Stimulated activated CD8-positive, alpha-beta memory T cell treated with anti-CD3 and anti-CD28 coated beads, Interleukin-15, amount 100 ng/mL, for 48 hours (primary cell): Measurements from ENCODE around the gene RHOG.
"Not testable (repeated sequence)": the region's sequence is repeated elsewhere in the genome, so short reads cannot be mapped to it uniquely, and the experiment has no call there.

ENCODE experiments used
- DNase-seq, 2 donors: peaks; one replicate each; pipeline ENCODE4 v3.0.0-alpha.2; 2020; ENCODE audit warnings: low read depth in 2 of 2

RHOG gene

DNA sequence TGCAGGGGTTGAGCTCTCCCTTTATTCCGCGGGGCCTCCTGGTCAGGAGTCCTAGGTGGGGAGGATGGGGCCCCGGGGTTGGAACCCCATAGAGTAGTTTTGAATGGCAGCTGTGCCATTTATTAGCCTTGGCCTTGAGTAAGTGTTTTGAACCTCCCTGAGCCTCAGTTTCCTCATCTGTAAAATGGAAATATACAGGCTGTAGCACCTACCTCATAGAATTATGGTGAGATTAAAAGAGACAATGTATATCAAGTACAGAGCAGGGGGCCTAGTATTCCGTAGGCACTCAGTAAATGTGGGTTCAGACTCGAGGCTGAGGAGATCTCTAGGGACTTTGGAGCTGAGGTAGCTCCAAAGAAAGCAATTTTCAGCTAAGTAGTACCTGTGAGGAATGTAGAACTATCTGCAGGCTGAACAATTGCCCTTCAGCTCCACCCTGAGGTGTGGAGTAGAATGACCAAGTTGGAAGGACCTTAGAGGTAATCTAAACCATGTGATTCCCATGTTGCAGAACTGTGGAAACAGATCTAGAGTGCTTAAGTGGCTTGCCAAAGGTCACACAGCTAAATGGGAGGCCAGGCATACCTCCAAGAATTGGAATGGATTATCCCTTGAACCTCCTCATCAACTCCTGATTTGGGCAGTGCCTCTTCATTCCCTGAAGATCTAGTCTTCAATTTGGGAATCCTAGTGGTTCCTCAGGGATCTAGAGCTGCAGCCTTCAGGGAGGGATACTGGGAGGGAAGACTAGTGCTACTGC lies 31.7 kb downstream of the RHOG start:
- no peak for DNase-seq

DNA sequence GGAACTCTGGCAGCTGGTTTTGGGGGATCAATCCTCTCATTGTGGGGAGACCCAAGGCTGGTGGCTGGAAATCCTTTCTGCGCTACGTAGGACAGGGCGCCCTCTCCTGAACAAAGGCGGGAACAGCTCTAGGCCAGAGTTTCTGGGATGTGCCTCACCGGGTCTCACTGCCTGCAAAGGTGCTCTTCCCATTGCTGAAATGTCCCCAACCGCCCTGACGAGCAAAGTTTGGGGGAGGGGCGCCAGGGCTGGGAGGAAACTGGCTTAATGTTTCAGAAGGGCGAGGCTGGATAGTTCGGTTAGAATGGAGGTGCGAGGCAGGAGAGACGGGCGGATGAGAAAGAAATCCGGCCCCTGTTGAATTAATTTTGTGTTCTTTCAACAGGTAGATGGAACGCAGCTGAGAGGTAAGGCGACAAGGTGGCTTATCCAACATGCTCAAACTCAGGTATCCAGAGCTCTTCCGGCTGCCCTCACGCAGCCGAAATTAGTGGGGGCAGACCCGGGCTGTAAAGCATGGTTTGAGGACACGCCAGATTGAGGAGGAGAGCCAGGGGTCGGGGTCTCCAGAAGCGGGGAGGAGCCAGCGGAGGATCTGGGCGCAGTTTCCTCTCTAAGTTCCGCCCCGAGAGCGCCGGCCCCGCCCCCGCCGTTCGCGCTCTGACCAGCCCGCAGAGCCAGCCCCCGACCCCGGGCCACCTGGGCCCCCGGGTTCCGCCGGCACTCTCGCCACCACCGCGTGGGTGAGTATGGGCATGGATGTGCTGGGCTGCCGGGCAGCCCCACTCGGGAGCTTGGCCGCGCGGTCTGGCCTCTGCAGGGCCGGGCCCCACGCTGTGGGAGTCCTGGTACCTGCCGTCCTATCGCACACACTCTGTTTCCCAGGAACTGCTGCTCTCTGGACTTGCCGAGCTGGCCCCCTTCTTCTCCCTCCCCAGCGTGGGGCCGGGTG lies 32.6 kb downstream of the RHOG start, which contains the start of gene PGAP2:
TSS of gene PGAP2 (plus strand) at position 652 of the 952 bp plus-strand sequence. CDS start 2,700 bp downstream, outside the sequence.
- DNase-seq, result peak; percentile 36 to 51

DNA sequence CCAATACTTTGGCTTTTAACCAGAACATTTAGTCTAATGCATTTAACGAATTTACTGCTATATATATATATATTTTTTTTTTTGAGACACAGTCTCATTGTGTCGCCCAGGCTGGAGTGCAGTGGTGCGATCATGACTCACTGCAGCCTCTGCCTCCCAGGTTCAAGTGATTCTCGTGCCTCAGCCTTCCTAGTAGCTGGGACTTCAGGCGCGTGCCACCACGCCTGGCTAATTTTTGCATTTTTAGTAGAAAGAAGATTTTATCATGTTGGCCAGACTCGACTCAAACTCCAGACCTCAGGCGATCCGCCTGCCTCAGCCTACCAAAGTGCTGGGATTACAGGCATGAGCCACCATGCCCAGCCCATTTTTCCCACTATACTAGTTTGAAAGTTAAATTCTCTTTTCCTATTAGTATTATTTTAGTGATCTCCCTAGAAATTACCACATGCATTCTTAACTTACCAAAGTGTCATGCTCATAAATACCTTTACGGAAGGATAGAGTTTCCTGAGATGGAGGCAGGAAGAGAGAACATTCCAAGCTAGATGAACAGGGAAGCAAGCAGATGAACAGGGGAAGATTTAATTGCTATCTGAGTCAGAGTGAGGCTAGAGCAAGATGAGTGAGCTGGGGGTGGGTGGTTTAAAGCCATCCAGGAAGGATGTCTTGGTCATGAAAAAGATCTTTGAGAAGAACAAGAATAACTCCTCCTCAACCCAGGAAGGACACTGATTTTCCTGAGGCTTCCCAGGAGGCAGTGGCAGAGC lies 36.8 kb downstream of the RHOG start:
- DNase-seq, result no peak

DNA sequence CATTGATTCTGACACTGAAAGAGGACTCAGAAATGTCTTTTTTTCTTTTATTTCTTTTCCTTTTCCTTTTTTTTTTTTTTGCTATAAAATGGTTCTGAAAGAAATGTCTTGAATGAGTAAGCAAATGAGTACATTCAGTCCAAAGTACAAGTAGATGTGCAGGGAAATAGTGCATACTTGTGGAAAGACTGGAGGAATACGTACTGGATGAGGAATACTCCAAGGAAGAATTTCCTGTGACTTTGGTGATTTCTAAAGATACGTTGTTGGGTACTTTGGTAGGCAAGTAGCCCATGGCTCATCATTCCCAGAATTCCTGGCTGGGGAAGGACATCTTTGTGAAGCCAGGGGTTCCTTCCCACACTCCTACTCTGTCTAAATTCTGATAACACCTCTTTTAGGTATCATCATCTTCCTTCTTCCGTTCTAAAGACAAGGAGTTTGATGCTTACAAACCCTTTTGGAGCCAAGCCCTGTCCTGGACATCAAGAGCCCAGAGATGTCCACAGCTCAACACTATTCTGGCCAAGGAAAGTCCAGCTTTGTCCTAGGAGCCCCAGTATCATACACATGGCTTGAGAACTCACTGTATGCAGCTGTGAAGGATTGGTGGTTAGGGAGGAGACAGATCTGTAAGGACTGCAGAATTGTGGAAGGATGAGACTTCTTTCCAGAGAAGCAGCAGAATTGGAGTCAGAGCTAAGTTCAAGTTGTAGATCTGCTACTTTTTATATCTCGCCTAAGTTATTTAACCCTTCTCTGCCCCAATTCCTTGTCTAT lies 38.6 kb downstream of the RHOG start:
- DNase-seq, result no peak

DNA sequence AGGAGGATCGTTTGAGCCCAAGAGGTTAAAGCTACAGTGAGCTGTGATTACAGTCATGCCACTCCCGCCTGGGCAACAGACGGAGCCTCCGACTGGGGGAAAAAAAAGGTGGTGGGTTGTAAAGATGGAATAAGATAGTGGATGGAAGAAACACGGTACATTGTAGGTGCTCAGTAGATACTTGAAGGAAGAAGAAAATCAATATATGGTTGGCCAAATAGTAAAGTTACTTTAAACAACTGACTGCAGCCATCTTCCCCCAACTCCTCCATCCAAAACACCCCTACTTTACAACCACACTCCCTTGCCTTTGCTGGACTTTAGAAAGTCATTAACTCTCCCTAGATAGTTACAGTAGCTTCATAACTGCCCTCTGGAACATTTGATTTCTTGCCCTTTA lies 40.9 kb downstream of the RHOG start:
- DNase-seq, result no peak

DNA sequence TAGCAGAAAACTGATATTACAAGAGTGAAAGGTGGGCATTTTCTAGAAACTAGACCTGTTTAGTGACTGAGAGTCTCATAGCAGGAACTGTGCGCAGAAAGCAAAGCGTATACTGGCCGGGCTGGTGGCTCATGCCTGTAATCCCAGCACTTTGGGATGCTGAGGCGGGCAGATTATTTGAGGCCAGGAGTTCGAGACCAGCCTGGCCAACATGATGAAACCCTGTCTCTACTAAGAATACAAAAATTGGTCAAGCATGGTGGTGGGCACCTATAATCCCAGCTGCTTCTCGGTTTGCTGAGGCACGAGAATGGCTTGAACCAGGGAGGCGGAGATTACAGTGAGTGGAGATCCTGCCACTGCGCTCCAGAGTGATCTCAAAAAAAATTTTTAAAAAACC lies 41.6 kb downstream of the RHOG start:
- DNase-seq, result no peak

DNA sequence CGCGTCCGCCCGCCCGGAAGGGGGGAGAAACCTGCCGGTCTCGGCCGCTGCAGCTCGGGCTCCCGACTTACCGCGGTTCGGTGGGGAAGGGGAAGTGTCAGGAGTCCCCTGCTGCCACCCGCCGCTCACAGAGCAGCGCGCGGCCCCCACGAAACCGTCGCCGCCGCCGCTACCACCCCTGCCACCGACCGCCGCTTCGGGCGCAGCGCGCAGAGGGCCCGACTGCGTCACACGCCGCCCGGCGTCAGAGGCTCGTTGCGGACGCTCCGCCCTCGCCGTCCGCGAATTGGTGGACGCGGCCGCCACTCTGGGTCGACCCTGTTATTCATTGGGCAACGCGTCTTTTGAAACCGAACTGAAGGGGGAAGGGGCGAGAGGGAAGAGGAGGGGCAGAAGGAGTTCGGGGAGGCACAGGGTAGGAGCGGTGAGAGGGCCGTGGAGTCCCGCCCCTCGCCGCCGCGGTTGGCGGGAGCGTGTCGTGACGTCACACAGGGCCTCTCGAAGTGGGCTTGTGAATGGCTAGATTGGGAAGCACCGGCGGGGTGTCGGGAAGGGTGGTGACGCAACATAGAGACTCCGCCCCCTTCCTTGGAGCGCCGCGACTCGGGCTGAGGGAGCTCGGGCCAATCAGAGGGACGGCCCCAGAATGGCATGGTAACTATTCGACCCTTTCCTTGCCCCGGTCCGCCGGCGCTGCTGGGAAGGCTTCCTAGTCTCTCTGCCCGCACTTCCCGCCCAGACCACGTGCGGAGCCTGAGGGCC lies 43.2 kb downstream of the RHOG start, which contains the start of gene NUP98:
TSS of gene NUP98 (minus strand) at position 226 of the 762 bp plus-strand sequence. CDS start 15,437 bp downstream, outside the sequence.
- DNase-seq, result peak; percentile 100

DNA sequence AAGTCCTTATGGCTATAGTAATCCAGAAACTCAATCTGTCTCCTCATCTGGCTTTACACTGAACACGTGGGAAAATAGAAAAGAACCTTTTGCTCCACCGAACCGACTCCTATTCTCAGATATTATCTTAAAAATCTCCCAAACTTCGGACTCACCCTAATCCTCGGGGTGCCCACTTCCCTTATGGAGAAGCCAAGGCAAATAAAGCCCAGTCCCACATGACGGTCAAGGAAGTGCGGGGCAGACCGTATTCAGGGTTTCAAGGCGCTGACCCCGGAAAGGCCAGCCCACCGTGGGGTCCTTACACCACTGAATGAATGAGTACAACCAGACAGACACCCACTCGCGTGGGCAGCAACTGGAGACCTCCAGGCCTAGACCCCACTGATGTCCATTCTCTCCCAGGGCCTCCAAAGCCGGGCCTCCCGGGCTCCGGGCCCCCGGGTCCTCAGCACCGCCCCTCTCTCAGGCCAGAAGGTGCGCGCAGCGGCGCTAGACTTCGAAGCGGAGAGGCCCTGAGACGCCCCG lies 43.9 kb downstream of the RHOG start:
- DNase-seq, result no peak

DNA sequence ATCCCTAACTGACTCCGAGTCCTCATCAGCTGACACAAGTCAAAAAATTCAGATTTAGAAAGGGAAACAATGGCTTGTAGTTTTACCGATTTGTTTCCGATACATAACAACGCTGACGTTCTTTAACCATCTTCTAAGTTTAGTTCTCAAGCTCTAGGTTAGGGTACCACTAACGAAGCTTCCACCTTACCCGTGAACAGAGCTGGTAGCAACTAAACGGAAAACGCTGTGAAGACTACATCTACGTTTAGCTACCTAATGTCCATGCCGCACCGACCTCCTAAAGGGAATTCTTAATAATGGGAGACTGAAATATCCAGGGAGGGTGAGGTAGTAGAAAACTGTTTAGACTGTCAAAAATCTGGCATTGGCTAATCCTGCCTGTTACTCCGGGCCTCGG lies 44.4 kb downstream of the RHOG start:
- no peak for DNase-seq

DNA sequence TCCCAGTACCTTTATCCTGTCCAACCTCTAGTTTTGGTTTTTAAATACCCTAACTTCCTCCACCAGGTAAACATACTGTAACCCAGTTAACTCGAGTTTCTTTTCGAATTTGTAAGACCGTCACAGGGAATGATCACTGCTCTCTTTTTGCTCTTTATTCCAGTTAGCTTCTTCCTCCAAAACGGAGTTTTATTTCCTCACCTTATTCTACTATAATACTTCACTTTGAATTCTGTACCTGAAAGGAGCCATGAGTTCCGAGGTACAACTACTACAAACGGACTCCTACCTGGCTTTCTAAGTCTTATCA lies 44.8 kb downstream of the RHOG start:
- DNase-seq, result no peak

DNA sequence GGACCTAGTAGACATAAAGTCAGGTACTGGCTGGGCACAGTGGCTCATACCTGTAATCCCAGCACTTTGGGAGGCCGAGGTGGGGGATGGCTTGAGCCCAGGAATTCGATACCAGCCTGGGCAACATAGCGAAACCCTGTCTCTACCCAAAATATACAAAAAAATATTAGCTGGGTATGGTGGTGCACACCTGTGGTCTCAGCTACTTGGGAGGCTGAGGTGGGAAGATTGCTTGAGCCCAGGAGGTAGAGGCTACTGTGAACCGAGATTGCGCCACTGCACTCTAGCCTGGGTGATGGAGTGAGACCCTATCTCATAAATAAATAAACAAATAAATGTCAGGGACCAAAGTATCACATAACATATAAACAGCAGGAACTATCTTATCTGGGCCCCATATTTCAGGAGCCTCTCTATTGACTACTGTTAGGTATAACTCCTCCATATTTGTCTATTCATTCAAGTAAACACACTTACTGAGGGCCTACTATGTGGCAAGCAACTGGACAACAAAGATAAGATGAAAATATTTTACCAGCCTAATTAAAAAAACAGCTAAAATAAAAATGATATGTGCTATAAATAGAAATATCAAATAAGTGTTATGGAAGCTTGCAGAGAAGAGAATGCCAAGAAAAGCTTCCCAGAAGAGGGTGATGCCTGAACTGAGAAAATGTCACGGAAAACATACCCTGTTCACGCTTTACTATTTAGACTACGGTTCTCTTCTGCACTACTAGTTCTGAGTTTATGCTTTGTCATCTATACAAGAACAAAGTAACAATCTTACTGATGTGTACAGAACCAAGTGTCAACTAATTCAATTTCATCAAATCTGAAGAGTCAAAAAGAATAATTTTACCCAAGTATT lies 45.4 kb downstream of the RHOG start:
- no peak for DNase-seq

DNA sequence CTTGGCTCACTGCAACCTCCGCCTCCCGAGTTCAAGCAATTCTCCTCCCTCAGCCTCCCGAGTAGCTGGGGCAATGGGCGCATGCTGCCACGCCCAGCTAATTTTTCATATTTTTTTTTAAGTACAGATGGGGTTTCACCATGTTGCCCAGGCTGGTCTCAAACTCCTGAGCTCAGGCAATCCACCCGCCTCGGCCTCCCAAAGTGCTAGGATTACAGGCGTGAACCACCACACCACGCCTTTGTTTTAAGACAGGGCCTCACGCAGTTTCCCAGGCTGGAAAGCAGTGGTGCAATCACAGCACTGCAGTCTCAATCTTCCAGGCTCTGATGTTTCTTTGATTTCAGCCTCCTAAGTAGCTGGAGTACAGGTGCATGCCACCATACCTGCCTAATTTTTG lies 46.4 kb downstream of the RHOG start:
- not testable (repeated sequence) for DNase-seq

DNA sequence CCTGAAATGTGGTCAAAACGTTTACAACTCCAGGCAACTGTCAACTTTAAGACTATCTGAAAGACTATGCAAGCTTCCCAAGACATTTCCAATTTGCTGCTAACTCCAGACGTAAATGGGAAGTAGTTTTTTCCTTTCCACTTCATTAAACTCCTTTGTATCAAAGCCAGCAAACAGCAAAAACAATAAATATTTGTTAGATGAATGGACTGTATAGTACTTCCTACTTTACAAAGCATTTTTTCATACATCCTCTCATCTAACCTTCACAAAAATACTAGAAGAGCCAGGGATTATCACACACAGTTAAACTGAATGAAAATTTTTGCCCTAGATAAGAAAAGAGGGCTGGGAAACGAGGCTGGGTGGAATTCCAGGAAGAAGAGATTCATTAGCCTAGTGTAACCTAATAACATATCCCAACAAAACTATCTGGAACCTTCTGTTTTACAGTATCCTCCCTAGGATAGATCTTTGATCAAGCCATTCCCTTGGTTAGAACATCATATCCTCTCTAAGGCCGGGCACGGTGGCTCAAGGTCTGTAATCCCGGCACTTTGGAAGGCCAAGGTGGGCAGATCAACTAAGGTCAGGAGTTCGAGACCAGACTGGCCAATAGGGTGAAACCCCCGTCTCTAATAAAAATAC lies 53.9 kb downstream of the RHOG start:
- no peak for DNase-seq

DNA sequence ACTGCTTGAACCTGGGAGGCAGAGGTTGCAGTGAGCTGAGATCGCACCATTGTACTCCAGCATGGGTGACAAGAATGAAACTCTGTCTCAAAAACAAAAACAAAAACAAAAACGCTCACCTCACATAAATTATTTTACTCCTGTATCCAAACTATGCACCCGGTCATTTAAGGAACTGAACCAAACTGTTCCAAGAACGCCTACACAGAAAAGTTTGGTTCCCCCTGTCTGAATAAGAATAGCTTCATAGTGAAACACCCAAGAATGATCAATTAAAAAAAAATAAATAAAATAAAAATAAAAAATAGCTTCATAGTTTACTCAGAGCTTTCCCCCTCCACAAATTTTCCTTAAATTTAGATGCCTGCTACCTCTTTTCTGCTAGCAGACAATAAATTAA lies 57.1 kb downstream of the RHOG start:
- DNase-seq, result no peak

DNA sequence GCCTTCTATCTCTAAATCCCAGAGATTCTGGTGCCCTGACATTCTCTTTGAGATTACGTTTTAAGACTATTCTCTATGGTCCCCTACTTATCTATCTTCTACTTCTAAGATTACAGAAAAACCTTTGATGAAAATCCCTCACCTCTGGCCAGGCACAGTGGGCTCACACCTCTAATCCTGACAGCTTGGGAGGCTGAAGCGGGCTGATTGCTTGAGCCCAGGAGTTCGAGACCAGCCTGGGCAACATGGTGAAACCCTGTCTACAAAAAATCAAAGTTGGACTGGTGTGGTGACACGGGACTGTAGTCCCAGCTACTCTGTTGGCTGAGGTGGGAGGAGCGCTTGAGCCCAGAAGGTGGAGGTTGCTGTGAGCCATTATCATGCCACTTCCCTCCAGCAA lies 57.8 kb downstream of the RHOG start:
- no peak for DNase-seq

DNA sequence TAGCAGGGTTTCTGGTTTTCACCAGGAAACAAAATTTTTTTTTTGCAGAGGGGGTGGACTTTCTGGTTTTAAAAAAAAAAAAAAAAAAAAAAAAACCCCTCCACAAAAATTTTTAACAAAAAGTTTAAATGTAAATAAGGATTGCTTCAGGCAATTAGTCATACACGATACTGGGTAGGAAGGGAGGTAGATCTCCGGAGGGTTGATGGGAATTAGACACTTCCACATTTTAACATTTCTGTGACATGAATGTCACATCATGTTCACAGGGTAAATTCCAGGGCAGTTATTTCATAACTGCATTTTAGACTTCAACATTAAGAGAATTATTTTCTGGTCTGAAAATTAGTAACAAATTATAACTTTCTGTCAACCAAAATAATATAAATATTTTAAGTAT lies 59.3 kb downstream of the RHOG start:
- no peak for DNase-seq
